Ovary (tissue), 9 donors: ENCODE results near the gene GABRG3. TPM values are rescaled to one million over a fixed set of nuclear protein-coding genes. Genes with fewer than 3 reads are reported as not detected.

Experiments
- DNase-seq, 5 donors: peaks; one replicate each; pipeline ENCODE4 v3.0.0-alpha.2; 2019 to 2020
- H3K27ac ChIP-seq, 2 donors: fragments of 200-600 bp; one replicate each; pipeline versions ENCODE4 v1.5.1 to v1.8.0; 2019 to 2022
- H3K27me3 ChIP-seq: fragments of 200-600 bp; one replicate; pipeline ENCODE4 v1.8.0; 2022
- H3K36me3 ChIP-seq: fragments of 200-600 bp; sonication (generic); one replicate; pipeline ENCODE4 v1.5.1; 2019
- H3K4me1 ChIP-seq: one replicate; pipeline ENCODE4 v1.8.1; 2013; ENCODE audit warnings: mild to moderate bottlenecking, moderate library complexity; ENCODE audit not compliant: insufficient read depth
- H3K4me3 ChIP-seq: fragments of 200-600 bp; sonication (generic); one replicate; pipeline ENCODE4 v1.5.1; 2017
- H3K9me3 ChIP-seq, 2 donors: fragments of 200-600 bp in 1 of 2; sonication (generic) in 1 of 2; one replicate each; pipeline versions ENCODE4 v1.5.1 to v1.8.1; 2013 to 2019; ENCODE audit warnings: mild to moderate bottlenecking in 1 of 2, moderate library complexity in 1 of 2
- EP300 ChIP-seq: sonication (generic); formaldehyde crosslinking; IDR thresholded peaks from one replicate; pipeline ENCODE4 v1.6.1; 2017; ENCODE audit warnings: antibody characterized with exemption
- POLR2A ChIP-seq: fragments of 450-650 bp; IDR thresholded peaks from one replicate; pipeline ENCODE4 v1.6.1; 2017; ENCODE audit warnings: antibody characterized with exemption, mild to moderate bottlenecking, moderate library complexity
- WGBS, 3 donors: extraction: QIAGEN DNeasy Blood & Tissue Kit in 1 of 3; methylation state at CpG; one replicate each; pipeline versions ENCODE4 v1.1.5 to v1.1.7; 2013 to 2017; 5-methylcytosine and 5-hydroxymethylcytosine counted together
- intact Hi-C, 4 donors: fragments of 100-400 bp; cut with DNase I; formaldehyde crosslinking; loops; one replicate each; pipeline versions ENCODE4 v1.11.0 to v1.15.1; 2022 to 2023
- polyA plus RNA-seq, 2 donors: library from polyadenylated mRNA; stranded (reverse); fragments of 200-250 nt in 1 of 2; fragments of 350-450 nt in 1 of 2; fragmentation: Illumina TruSeq in 1 of 2; extraction: RNeasy Lipid Tissue Mini Kit (QIAGEN cat#74804) in 1 of 2; gene quantifications; one replicate each; pipeline ENCODE4 v1.2.3, GENCODE V29; 2013 to 2014
- total RNA-seq, 7 donors: library from RNA; depleted of rRNA in 2 of 7; stranded (reverse); fragments of >200 nt in 2 of 7; fragmentation: NEBNext Ultra II Directional in 3 of 7; extraction: Animal tissue kit (Norgen Biotek cat#: 25700) in 3 of 7; gene quantifications; one replicate each; pipeline versions ENCODE4 v1.1.0 to v1.2.4, GENCODE V29; 2016 to 2023
- TF ChIP-seq, protein P1 (sequence below), 3 donors: fragments of 450-650 bp in 2 of 3; fragments of 200-600 bp in 1 of 3; IDR thresholded peaks; one replicate each; pipeline versions ENCODE4 v1.5.1 to v1.8.0; 2016 to 2022; ENCODE audit warnings: antibody characterized with exemption in 3 of 3, mild to moderate bottlenecking in 1 of 3
- donor health status: DM: no; HTN: no; CAD: no; lungs with moderate emphysema.
- donor health status: DM: no; HTN: no; CAD: no.
- donor health status: Bipolar disorder and iron deficiency.
- donor health status: DM: yes; HTN: yes; CAD: no.
- donor health status: DM: no; HTN: no; CAD: no.
- donor health status: DM: yes; HTN: yes; CAD: no.

Gene GABRG3
- total and polyA plus RNA-seq, 9 donors, result 0.01 to 0.18 (median 0.13) TPM; not detected in 6

DNA sequence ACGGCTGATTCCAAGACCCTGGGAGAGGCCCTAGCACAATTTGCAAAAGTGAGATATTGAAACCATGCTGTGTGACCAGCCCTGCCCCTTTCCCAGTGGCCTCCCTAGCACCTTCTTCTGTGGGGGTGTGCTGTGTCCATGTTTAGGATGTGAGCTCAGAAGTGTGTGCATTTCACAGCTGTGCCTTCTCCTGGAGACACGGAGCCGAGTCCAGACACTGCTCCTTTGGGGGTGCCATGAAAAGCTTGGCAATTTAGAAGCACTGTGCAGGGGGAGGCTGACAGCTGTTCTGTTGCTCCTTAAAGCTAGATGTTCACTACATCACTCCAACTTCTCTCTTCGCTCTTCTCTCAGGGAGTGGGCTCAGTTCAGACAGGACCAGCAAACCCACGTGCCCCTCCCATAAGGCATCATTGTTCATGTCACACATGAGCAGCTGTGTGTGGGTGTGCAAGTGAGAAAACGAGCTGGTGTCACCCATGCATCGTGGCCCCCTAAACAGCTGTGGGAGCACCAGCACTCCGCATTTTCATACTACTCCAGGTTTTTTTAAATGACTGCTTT lies 492.6 kb downstream of the GABRG3 start:
- WGBS, 3 donors, result 46 to 57% (median 49%) methylated on average over 8 of the region's 8 CpGs
- intact Hi-C loops, result no loop called here
- H3K27me3 ChIP-seq, result no peaks in the 10 kb centered on the region

DNA sequence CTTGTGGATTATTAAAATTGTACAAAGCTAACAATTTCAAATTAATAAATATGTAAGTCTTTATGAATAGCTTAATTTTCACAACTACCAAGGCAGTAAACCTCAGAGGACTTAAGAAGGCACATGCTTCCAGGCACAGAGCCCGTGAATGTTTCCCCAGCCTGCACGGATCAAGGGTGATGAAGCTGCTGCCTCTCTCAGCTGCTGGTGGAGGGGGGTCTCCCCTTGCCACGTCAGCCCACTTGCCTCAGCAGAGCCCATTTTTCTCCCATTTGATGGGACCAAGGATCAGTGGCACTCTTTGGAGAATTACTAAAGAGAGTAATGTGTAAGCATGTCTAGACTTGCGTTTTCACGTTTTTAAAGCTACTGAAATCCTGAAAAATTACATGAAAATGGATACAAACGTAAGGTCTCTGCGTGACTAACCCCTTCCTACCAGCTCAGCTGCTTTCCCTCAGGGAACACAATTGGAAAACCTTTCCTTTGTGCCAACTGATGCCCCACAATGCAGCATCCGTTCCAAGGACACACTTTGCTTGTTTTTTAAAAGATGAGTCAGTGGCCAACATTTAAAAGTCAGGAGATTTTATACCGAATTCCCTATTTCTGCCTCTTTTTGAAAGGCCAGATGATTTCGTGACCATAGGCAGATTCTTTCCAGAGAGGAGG lies 494.1 kb downstream of the GABRG3 start:
- Histone ChIP-seq H3K4me3 (no peak overlapping the region), H3K9me3 (no peaks in the 10 kb centered on the region), H3K27ac (no peak overlapping the region), H3K27me3 (no peaks in the 10 kb centered on the region), H3K4me1 (no peaks in the 10 kb centered on the region), H3K36me3 (no peaks in the 10 kb centered on the region)
- DNase-seq, result no peak
- intact Hi-C loops, result no loop called here
- TF ChIP-seq POLR2A (no peak), EP300 (no peak)
- TF ChIP-seq, protein P1, sequence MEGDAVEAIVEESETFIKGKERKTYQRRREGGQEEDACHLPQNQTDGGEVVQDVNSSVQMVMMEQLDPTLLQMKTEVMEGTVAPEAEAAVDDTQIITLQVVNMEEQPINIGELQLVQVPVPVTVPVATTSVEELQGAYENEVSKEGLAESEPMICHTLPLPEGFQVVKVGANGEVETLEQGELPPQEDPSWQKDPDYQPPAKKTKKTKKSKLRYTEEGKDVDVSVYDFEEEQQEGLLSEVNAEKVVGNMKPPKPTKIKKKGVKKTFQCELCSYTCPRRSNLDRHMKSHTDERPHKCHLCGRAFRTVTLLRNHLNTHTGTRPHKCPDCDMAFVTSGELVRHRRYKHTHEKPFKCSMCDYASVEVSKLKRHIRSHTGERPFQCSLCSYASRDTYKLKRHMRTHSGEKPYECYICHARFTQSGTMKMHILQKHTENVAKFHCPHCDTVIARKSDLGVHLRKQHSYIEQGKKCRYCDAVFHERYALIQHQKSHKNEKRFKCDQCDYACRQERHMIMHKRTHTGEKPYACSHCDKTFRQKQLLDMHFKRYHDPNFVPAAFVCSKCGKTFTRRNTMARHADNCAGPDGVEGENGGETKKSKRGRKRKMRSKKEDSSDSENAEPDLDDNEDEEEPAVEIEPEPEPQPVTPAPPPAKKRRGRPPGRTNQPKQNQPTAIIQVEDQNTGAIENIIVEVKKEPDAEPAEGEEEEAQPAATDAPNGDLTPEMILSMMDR (IDR thresholded peaks at IDR 0.05), result no peak
- 49 to 59% (median 58%) methylated on average over 10 of the region's 10 CpGs for WGBS, 3 donors

More for the DNA sequence above, 492.6 kb downstream of the GABRG3 start:
- Histone ChIP-seq H3K9me3 (no peaks in the 10 kb centered on the region), H3K27ac (no peak overlapping the region), H3K36me3 (no peaks in the 10 kb centered on the region), H3K4me1 (no peaks in the 10 kb centered on the region), H3K4me3 (no peak overlapping the region)
- no peak for TF ChIP-seq EP300
- DNase-seq, result no peak

DNA sequence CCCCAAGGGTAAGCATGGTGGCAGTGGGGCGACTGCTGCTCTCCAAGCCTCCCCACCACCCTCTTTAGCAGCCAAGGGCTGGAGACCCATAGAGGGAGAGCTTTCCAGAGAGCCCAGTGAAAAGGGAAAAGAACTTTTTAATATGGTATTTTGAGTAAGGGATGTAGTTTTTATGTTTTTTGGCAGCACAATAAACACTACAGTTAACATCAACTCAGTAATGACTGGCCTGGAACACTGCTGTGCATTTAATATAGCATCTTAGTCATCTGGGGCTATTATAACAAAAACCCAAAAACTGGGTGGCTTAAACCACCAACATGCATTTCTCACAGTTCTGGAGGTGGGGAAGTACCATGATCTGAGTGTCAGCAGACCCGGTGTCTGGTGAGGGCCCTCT lies 495.8 kb downstream of the GABRG3 start:
- no peaks in the 10 kb centered on the region for H3K4me1 ChIP-seq
- no peak overlapping the region for H3K4me3 ChIP-seq
- 57 to 74% (median 64%) methylated on average over 2 of the region's 2 CpGs for WGBS, 3 donors
- H3K27ac ChIP-seq, result no peak overlapping the region
- no peak for DNase-seq
- no peaks in the 10 kb centered on the region for H3K9me3 ChIP-seq
- TF ChIP-seq EP300 (no peak), POLR2A (no peak)
- intact Hi-C loops, result no loop called here
- H3K27me3 ChIP-seq, result no peaks in the 10 kb centered on the region
- H3K36me3 ChIP-seq, result no peaks in the 10 kb centered on the region

DNA sequence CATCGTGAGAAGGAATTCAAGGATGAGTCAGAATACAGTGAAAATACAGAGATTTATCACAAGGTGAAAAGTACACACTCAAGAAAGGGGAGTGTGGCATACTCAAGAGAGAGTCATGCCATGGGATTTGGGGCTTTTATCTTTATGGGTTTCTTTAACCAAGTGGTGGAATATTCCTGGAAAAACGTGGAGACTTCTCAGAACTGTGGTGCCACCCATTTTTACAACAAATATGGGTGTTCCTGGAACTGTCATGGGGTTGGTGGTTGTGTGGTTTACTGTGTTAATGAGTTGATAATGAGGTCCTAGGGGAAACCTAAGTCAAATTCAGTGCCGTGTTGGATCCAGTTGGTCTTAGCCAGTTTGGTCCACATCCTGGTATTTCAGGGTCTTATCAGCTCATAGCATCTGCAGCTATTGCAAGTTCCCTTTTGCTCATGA lies 497.2 kb downstream of the GABRG3 start:
- no peaks in the 10 kb centered on the region for H3K4me1 ChIP-seq
- H3K27me3 ChIP-seq, result no peaks in the 10 kb centered on the region
- H3K36me3 ChIP-seq, result no peaks in the 10 kb centered on the region
- H3K27ac ChIP-seq, result no peak overlapping the region
- 48 to 65% (median 57%) methylated on average over 3 of the region's 3 CpGs for WGBS, 3 donors
- no peak for TF ChIP-seq POLR2A
- TF ChIP-seq, protein P1 (IDR thresholded peaks at IDR 0.05), result no peak
- H3K4me3 ChIP-seq, result no peak overlapping the region
- no peaks in the 10 kb centered on the region for H3K9me3 ChIP-seq
- intact Hi-C loops, result no loop called here
- no peak for DNase-seq

DNA sequence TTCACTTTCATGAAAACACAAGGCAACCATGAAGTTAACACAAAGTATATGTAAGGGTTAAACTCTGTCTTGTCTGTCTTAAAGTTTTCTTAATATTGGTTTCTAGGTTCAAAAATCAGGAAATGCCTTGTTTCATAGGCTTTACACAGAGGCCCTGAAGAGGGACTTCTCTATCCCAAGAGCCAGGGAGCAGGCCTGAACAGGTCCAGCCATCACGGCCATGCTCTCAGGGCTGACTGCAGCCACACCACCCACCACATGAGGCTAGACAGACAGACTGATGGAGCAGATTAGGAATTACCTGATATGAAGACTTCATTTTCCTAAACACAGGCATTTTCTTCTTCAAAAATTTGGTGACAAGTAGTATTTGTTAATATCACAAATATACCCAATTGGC lies 502.9 kb downstream of the GABRG3 start:
- H3K4me1 ChIP-seq, result no peaks in the 10 kb centered on the region

More for the DNA sequence above, 502.9 kb downstream of the GABRG3 start:
- Histone ChIP-seq H3K9me3 (no peaks in the 10 kb centered on the region), H3K36me3 (no peaks in the 10 kb centered on the region), H3K4me3 (no peak overlapping the region), H3K27ac (no peak overlapping the region), H3K27me3 (no peaks in the 10 kb centered on the region)
- no peak for DNase-seq
- TF ChIP-seq POLR2A (no peak), EP300 (no peak)
- TF ChIP-seq, protein P1 (IDR thresholded peaks at IDR 0.05), result no peak
- intact Hi-C loops, result loop anchor here in 1 of 4 donors (10.0 kb wide), 1 partner anchor 59 kb away; no protein-coding TSS in a partner anchor
- 78 to 94% (median 84%) methylated on average over 1 of the region's 1 CpG for WGBS, 3 donors
